Measurements from ENCODE around the gene POP4. TPM values are rescaled to one million over a fixed set of nuclear protein-coding genes. Genes with fewer than 3 reads are reported as not detected.

The POP4 gene
- total and polyA plus RNA-seq, 2 of the 8 experiments (the other 6 are each of a cell fraction or from before 2014, with no cell fraction given), result 29.1 to 41.5 TPM

DNA sequence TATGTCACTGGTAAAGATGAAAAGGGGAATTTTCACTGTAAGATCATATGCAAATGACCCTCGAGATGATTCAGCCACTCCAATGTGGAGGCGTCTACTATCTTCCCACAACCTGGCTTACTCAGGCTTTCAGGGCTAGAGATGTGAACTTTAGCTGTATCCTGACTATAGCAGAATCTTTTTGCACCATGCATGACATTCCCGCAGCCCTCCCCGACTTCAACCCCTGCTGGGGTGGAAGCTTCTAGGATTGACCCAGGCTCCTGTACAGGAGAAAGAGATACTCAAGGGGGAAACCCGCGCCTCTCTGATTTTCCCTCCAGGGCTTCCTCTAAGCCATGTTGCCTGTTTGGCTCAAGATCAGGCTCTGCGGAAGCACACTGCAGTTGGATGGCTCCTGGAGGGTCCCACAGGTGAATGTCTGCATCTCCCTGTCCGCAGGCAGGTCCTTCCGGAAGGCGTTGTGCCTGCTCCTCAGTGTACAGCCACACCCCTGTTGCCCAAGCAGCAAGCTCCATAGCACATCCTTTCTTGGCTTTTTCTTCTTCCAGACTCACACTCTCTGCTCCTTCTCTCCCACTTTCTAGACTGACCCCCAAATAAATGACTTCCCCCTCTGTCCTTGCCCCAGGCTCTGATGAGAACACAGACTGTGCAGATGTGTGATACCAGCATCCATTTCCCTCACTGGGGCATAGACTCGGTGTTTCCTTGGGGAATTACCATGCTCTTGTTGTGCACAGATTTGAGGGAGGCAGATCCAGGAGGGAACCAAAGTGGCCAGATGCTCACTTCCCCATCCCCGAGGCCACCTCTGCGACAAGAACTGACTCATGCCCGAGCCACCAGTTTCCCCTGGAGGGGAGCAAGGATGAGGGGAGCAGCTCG, 29.1 kb upstream of the POP4 start (continued):
- TF ChIP-seq JUN (IDR thresholded peaks at IDR 0.05; ENCODE audit: low read depth, low read length), result no peak
- no peak for TF ChIP-seq RAD21 (IDR thresholded peaks at IDR 0.05 in 1 of 2, conservative IDR thresholded peaks at IDR 0.05 in 1 of 2; ENCODE audit: low read depth in 2 of 2, low read length in 2 of 2)
- TF ChIP-seq FOSL1 (IDR thresholded peaks at IDR 0.05; ENCODE audit: insufficient read depth, low read depth, low read length), result no peak
- TF ChIP-seq EGR1 (IDR thresholded peaks at IDR 0.05; ENCODE audit: borderline replicate concordance, low read depth, low read length), result no peak
- no peak for TF ChIP-seq ASH2L (IDR thresholded peaks at IDR 0.05; ENCODE audit: low read length)
- TF ChIP-seq KDM1A (IDR thresholded peaks at IDR 0.05; ENCODE audit: borderline replicate concordance, low read length), result no peak
- TF ChIP-seq, protein P1, sequence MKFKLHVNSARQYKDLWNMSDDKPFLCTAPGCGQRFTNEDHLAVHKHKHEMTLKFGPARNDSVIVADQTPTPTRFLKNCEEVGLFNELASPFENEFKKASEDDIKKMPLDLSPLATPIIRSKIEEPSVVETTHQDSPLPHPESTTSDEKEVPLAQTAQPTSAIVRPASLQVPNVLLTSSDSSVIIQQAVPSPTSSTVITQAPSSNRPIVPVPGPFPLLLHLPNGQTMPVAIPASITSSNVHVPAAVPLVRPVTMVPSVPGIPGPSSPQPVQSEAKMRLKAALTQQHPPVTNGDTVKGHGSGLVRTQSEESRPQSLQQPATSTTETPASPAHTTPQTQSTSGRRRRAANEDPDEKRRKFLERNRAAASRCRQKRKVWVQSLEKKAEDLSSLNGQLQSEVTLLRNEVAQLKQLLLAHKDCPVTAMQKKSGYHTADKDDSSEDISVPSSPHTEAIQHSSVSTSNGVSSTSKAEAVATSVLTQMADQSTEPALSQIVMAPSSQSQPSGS (IDR thresholded peaks at IDR 0.05; ENCODE audit: low read length), result no peak
